Esophagus (tissue), 2 donors: ENCODE data around the gene SHISA2. TPM values are rescaled to one million over a fixed set of nuclear protein-coding genes. Genes with fewer than 3 reads are reported as not detected.
"Not testable (repeated sequence)": the region's sequence is repeated elsewhere in the genome, so short reads cannot be mapped to it uniquely, and the experiment has no call there.

ENCODE experiments used
- H3K27ac ChIP-seq, 2 donors: one replicate each; pipeline ENCODE4 v1.5.1; 2013; ENCODE audit warnings: low read depth in 2 of 2, mild to moderate bottlenecking in 2 of 2, inconsistent platforms in 1 of 2, low read length in 1 of 2, moderate library complexity in 1 of 2
- H3K27me3 ChIP-seq, 2 donors: one replicate each; pipeline ENCODE4 v1.6.1; 2013; ENCODE audit warnings: low read length in 2 of 2, control low read depth in 1 of 2, mild to moderate bottlenecking in 1 of 2; ENCODE audit not compliant: insufficient read depth in 2 of 2, control insufficient read depth in 1 of 2
- H3K36me3 ChIP-seq, 2 donors: one replicate each; pipeline ENCODE4 v1.6.1; 2013; ENCODE audit warnings: low read length in 1 of 2; ENCODE audit not compliant: control insufficient read depth in 2 of 2, insufficient read depth in 2 of 2
- H3K4me1 ChIP-seq, 2 donors: one replicate each; pipeline ENCODE4 v1.6.1; 2013; ENCODE audit warnings: low read length in 1 of 2; ENCODE audit not compliant: control insufficient read depth in 2 of 2, insufficient read depth in 2 of 2
- H3K4me3 ChIP-seq, 2 donors: one replicate each; pipeline ENCODE4 v1.5.1; 2013; ENCODE audit warnings: low read length in 2 of 2, mild to moderate bottlenecking in 2 of 2, low read depth in 1 of 2, moderate library complexity in 1 of 2
- H3K9me3 ChIP-seq, 2 donors: one replicate each; pipeline ENCODE4 v1.6.1; 2013; ENCODE audit warnings: mild to moderate bottlenecking in 2 of 2, low read depth in 1 of 2, low read length in 1 of 2, moderate library complexity in 1 of 2; ENCODE audit not compliant: control insufficient read depth in 2 of 2, insufficient read depth in 1 of 2
- WGBS, 2 donors: extraction: QIAGEN DNeasy Blood & Tissue Kit; methylation state at CpG; one replicate each; pipeline ENCODE4 v1.1.7; 2013; 5-methylcytosine and 5-hydroxymethylcytosine counted together
- polyA plus RNA-seq, 2 donors: library from polyadenylated mRNA; stranded (reverse); fragments of 200-250 nt; gene quantifications; one replicate each; pipeline ENCODE4 v1.2.3, GENCODE V29; 2013
- donor health status: healthy with polysubstance abuse.
- donor health status: Bipolar disorder and iron deficiency.

The SHISA2 gene
- polyA plus RNA-seq, 2 donors, result 0.04 to 0.06 TPM

DNA sequence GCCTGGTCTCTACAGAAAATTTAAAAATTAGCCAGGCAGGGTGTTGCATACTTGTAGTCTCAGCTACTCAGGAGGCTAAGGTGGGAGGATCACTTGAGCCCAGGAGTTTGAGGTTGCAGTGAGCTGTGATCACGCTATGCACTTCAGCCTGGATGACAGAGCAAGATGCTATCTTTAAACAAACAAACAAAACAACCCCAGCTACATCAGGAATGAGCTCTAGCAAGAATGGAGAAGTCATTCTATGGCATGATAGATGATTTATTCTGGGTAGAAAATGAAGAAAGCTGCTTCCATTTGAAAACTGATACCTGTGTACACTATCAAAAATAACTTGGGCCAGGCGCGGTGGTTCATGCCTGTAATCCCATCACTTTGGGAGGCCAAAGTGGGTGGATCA lies 15.8 kb upstream of the SHISA2 start:
- WGBS, 2 donors, result 91 to 95% methylated on average over 3 of the region's 3 CpGs
- H3K36me3 ChIP-seq, result no peaks in the 10 kb centered on the region
- no peaks in the 10 kb centered on the region for H3K27me3 ChIP-seq
- H3K4me1 ChIP-seq, result no peaks in the 10 kb centered on the region
- no peak overlapping the region for H3K27ac ChIP-seq
- no peak overlapping the region for H3K4me3 ChIP-seq
- no peaks in the 10 kb centered on the region for H3K9me3 ChIP-seq

DNA sequence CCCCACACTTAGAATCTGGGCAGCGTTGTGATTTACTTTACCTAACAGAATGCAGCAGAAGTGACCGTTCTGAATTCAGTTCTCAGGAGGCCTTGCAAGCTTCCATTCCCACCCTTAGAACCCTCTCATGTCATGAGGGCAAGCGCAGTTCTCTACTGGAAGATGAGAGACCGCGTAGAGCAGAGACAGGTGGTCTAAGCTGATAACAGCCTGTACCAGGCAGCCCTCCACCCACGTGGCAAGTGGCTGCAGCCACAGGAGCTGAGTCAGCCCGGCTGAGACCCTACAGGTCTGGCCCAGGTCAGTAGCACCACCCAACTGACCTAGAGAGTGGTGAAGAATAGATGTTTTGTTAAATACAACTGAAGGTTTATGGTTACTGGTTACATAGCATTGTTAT lies 14.7 kb upstream of the SHISA2 start:
- H3K27me3 ChIP-seq, H3K4me1 ChIP-seq, H3K36me3 ChIP-seq, H3K4me3 ChIP-seq, H3K27ac ChIP-seq, H3K9me3 ChIP-seq: not testable (repeated sequence)
- WGBS, 2 donors, result 72 to 77% methylated on average over 7 of the region's 7 CpGs

- 53 to 57% methylated on average over 5 of the region's 5 CpGs for WGBS, 2 donors
- Histone ChIP-seq H3K9me3 (no peaks in the 10 kb centered on the region), H3K27ac (no peak overlapping the region), H3K27me3 (no peaks in the 10 kb centered on the region), H3K36me3 (no peaks in the 10 kb centered on the region), H3K4me3 (no peak overlapping the region), H3K4me1 (no peaks in the 10 kb centered on the region)
Measured at GRCh38 chr13:26062853-26063444, 11.1 kb upstream of the SHISA2 start.

GRCh38 chr13:26061947-26062346 lies 10.1 kb upstream of the SHISA2 start:
- no peak overlapping the region for H3K4me3 ChIP-seq
- no peaks in the 10 kb centered on the region for H3K36me3 ChIP-seq
- 80% methylated on average over 6 of the region's 6 CpGs for WGBS, 2 donors
- no peak overlapping the region for H3K27ac ChIP-seq
- H3K27me3 ChIP-seq, result peaks cover 0 to 2% of the 10 kb centered on the region in 2 donors
- H3K4me1 ChIP-seq, result no peaks in the 10 kb centered on the region
- no peaks in the 10 kb centered on the region for H3K9me3 ChIP-seq

- Histone ChIP-seq H3K4me3 (no peak overlapping the region), H3K27me3 (peaks cover 0 to 4% of the 10 kb centered on the region in 2 donors), H3K36me3 (no peaks in the 10 kb centered on the region), H3K27ac (no peak overlapping the region), H3K9me3 (no peaks in the 10 kb centered on the region), H3K4me1 (no peaks in the 10 kb centered on the region)
- 80 to 87% methylated on average over 5 of the region's 5 CpGs for WGBS, 2 donors
Measured at GRCh38 chr13:26061256-26061655, 9.4 kb upstream of the SHISA2 start.

DNA sequence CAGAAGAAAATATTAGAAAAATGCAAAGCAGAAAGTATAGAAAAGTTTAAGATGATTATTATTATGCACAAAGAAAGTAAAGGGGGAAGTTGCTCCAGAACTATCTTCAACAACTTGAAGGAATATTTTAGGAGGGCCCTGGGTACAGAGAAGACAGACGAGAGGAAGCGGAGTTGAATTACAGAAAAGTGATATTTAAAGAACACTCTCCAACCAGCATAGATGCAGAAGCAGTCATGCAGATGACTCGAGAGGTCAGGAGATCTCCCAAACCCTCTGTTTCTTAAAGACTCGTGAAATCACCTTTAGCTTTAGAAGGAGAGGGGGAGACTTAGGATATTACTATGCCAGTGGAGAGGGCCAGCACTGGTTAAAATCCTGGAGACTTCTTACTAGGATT lies 8.5 kb upstream of the SHISA2 start:
- Histone ChIP-seq H3K36me3 (no peaks in the 10 kb centered on the region), H3K27me3 (peaks cover 0 to 4% of the 10 kb centered on the region in 2 donors), H3K4me1 (no peaks in the 10 kb centered on the region), H3K9me3 (no peaks in the 10 kb centered on the region), H3K4me3 (no peak overlapping the region), H3K27ac (no peak overlapping the region)
- WGBS, 2 donors, result 86 to 88% methylated on average over 4 of the region's 4 CpGs

GRCh38 chr13:26058704-26059103 lies 6.9 kb upstream of the SHISA2 start:
- Histone ChIP-seq H3K9me3 (no peaks in the 10 kb centered on the region), H3K4me1 (no peaks in the 10 kb centered on the region), H3K4me3 (no peak overlapping the region), H3K27ac (no peak overlapping the region), H3K36me3 (no peaks in the 10 kb centered on the region), H3K27me3 (peaks cover 0 to 4% of the 10 kb centered on the region in 2 donors)
- WGBS, 2 donors, result 75 to 77% methylated on average over 6 of the region's 6 CpGs

DNA sequence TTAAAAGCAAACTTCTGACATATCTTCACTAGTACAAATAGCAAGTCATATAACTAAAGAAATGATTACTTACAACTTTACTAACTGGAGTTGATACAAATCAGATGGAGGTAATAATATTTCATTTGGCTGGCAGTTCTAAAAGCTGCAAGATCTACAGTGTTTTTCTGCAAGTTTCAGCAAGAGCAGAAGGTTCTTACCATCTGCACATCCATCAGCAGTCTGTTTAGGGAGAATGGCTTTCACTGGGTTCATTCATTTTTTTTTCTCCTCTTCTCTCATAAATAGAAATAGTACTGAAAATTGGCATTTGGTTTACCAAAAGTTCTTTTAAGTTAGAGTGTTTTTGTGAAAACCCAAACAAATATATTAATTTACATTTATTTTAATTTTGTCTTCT lies 3.1 kb upstream of the SHISA2 start:
- no peaks in the 10 kb centered on the region for H3K9me3 ChIP-seq

DNA sequence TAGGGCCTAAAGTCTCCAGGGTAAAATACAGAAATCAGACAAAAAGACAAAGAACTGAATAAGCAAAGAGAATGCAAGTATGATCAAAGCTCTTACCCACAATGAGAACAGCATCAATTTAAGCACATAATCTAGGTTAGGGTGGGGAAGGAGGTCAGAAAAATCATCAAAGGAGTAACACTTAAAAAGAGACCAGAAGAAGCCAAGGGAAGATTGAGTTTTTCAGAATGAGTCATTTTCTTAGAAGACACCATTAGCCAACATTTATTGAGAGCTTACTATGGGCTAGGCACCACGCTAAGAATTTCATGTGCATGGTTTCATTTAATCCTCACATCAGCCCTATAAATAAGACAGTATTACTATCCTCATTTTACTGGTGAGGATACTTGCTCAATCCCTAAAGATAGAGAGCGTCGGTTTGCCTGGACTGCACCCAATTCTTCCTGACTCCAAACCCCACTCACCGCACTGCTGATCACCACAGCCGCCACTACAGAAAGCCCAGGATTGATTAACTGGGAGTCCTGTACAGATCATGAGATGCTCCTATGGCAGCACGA lies 1.7 kb upstream of the SHISA2 start:
- Histone ChIP-seq H3K36me3 (no peaks in the 10 kb centered on the region), H3K27ac (no peak overlapping the region), H3K4me3 (no peak overlapping the region), H3K4me1 (peaks cover 0 to 13% of the 10 kb centered on the region in 2 donors), H3K9me3 (no peaks in the 10 kb centered on the region), H3K27me3 (peaks cover 4 to 13% of the 10 kb centered on the region in 2 donors)
- 78 to 83% methylated on average over 6 of the region's 6 CpGs for WGBS, 2 donors

More for the DNA sequence above, 3.1 kb upstream of the SHISA2 start:
- Histone ChIP-seq H3K4me3 (no peak overlapping the region), H3K27ac (no peak overlapping the region), H3K4me1 (peaks cover 0 to 13% of the 10 kb centered on the region in 2 donors), H3K36me3 (no peaks in the 10 kb centered on the region), H3K27me3 (peaks cover 0 to 13% of the 10 kb centered on the region in 2 donors)

DNA sequence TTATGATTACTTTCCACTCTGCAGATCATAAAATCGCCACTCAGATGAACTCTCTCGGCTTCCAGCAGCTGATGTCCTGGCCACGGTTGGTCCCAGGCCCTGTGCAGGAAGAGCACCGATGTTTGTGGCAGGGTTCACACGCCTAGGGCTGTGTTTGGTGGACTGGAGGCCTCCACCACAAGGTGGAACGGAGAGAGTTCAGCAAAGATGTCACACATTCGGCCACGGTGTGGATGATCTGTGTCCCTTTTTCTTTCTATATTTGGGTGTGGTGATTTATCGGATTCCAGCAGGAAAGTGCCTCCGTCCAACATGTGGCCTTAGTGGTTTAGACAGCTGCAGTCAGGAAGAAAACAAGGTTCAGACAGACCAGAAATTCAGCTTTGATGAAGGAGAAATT lies 521 bp upstream of the SHISA2 start:
- Histone ChIP-seq H3K27ac (no peak overlapping the region), H3K4me1 (peaks cover 0 to 13% of the 10 kb centered on the region in 2 donors), H3K9me3 (no peaks in the 10 kb centered on the region), H3K36me3 (no peaks in the 10 kb centered on the region), H3K4me3 (no peak overlapping the region), H3K27me3 (peaks cover 4 to 13% of the 10 kb centered on the region in 2 donors)
- 51 to 55% methylated on average over 10 of the region's 10 CpGs for WGBS, 2 donors
